OCI-LY3 (cell line): ENCODE results near the gene NSL1.

ENCODE experiments used
- H2AFZ ChIP-seq: fragments of 200-600, 300-600 bp; shearing (Covaris generic); 2 replicates; pipeline ENCODE4 v1.6.0; 2014; ENCODE audit warnings: antibody characterized with exemption, low read depth, low read length
- H3K27ac ChIP-seq: fragments of 200-600, 300-600 bp; sonication (generic); 2 replicates; pipeline ENCODE4 v1.5.1; 2014; ENCODE audit warnings: mild to moderate bottlenecking, low read length, moderate library complexity, mixed read lengths
- H3K27me3 ChIP-seq: fragments of 200-600, 300-600 bp; sonication (generic); 2 replicates; pipeline ENCODE4 v1.6.1; 2014; ENCODE audit warnings: low read depth, low read length, mixed read lengths
- H3K36me3 ChIP-seq: fragments of 200-600, 300-600 bp; sonication (generic); replicated peaks from 2 replicates; pipeline ENCODE3; 2014; ENCODE audit warnings: low read depth, low read length, mixed read lengths
- H3K4me1 ChIP-seq: fragments of 300-600, 200-600 bp; sonication (generic); 2 replicates; pipeline ENCODE4 v1.6.1; 2014; ENCODE audit warnings: low read length, mixed read lengths
- H3K4me2 ChIP-seq: fragments of 200-600, 300-600 bp; sonication (generic); 2 replicates; pipeline ENCODE4 v1.6.1; 2014; ENCODE audit warnings: low read length, mixed read lengths
- H3K4me3 ChIP-seq: fragments of 300-600, 200-600 bp; sonication (generic); 2 replicates; pipeline ENCODE4 v1.5.1; 2014; ENCODE audit warnings: antibody characterized with exemption, mild to moderate bottlenecking, low read length, moderate library complexity
- H3K79me2 ChIP-seq: fragments of 300-600, 200-600 bp; shearing (Covaris generic); 2 replicates; pipeline ENCODE4 v1.6.1; 2014; ENCODE audit warnings: mild to moderate bottlenecking, low read length, mixed read lengths
- H3K9ac ChIP-seq: fragments of 300-600, 200-600 bp; shearing (Covaris generic); 2 replicates; pipeline ENCODE4 v1.6.0; 2014; ENCODE audit warnings: mild to moderate bottlenecking, low read length, moderate library complexity
- H3K9me3 ChIP-seq: fragments of 200-600, 300-600 bp; shearing (Covaris generic); 2 replicates; pipeline ENCODE4 v1.6.1; 2014; ENCODE audit warnings: low read length, mixed read lengths; ENCODE audit not compliant: insufficient read depth
- H4K20me1 ChIP-seq: fragments of 200-600, 300-600 bp; sonication (generic); 2 replicates; pipeline ENCODE4 v1.6.1; 2016; ENCODE audit warnings: low read length, mixed read lengths; ENCODE audit not compliant: insufficient read depth
- CTCF ChIP-seq: fragments of 200-600, 300-600 bp; sonication (generic); IDR thresholded peaks from 2 replicates; pipeline ENCODE4 v1.5.1; 2014; ENCODE audit warnings: antibody characterized with exemption, low read length, low read depth
- EZH2phosphoT487 ChIP-seq: fragments of 200-600 bp; shearing (Covaris generic); IDR thresholded peaks from 2 replicates; pipeline ENCODE4 v1.6.1; 2018; ENCODE audit warnings: antibody characterized with exemption, mixed run types, low read depth

The NSL1 gene

GRCh38 chr1:212822956-212823355, 31.4 kb upstream of the NSL1 start:
- H3K4me1 ChIP-seq: peaks cover 24% of the 10 kb centered on the region
- no peak overlapping the region for H3K27ac ChIP-seq
- no peak overlapping the region for H3K4me3 ChIP-seq
- H2AFZ ChIP-seq: no peak overlapping the region
- H3K9ac ChIP-seq: no peak overlapping the region
- no peak overlapping the region for H3K4me2 ChIP-seq
- no peaks in the 10 kb centered on the region for H3K79me2 ChIP-seq
- H3K27me3 ChIP-seq: no peaks in the 10 kb centered on the region
- peaks cover 33% of the 10 kb centered on the region for H3K36me3 ChIP-seq
- H4K20me1 ChIP-seq: no peaks in the 10 kb centered on the region
- TF ChIP-seq EZH2phosphoT487 (no peak), CTCF (no peak)
- peaks cover 38% of the 10 kb centered on the region for H3K9me3 ChIP-seq

- H3K4me1 ChIP-seq: peaks cover 24% of the 10 kb centered on the region
- H3K27me3 ChIP-seq: no peaks in the 10 kb centered on the region
- 0 out of 2 replicates have a peak, but pooled peaks have one; percentile 10 for TF ChIP-seq CTCF
- TF ChIP-seq EZH2phosphoT487: no peak
- peaks cover 22% of the 10 kb centered on the region for H3K36me3 ChIP-seq
- no peaks in the 10 kb centered on the region for H4K20me1 ChIP-seq
- no peak overlapping the region for H3K27ac ChIP-seq
- H3K9me3 ChIP-seq: peaks cover 23% of the 10 kb centered on the region
- H3K9ac ChIP-seq: no peak overlapping the region
- peak overlapping the region; percentile 70 for H3K4me2 ChIP-seq
- H2AFZ ChIP-seq: no peak overlapping the region
- H3K79me2 ChIP-seq: no peaks in the 10 kb centered on the region
- no peak overlapping the region for H3K4me3 ChIP-seq
Measured at GRCh38 chr1:212820969-212821368, 29.4 kb upstream of the NSL1 start.

GRCh38 chr1:212819726-212820125, 28.1 kb upstream of the NSL1 start:
- Histone ChIP-seq H2AFZ (no peak overlapping the region), H3K9me3 (peaks cover 11% of the 10 kb centered on the region), H3K9ac (peak overlapping the region; percentile 13), H3K4me2 (peak overlapping the region; percentile 70), H3K27me3 (no peaks in the 10 kb centered on the region), H3K36me3 (peaks cover 12% of the 10 kb centered on the region), H4K20me1 (no peaks in the 10 kb centered on the region), H3K27ac (peak overlapping the region; percentile 46), H3K4me1 (peaks cover 26% of the 10 kb centered on the region), H3K79me2 (no peaks in the 10 kb centered on the region), H3K4me3 (peak overlapping the region; percentile 42)
- TF ChIP-seq CTCF (no peak), EZH2phosphoT487 (no peak)

GRCh38 chr1:212816567-212817278, 25.1 kb upstream of the NSL1 start:
- H3K27me3 ChIP-seq: no peaks in the 10 kb centered on the region
- no peaks in the 10 kb centered on the region for H3K79me2 ChIP-seq
- TF ChIP-seq EZH2phosphoT487: no peak
- no peak for TF ChIP-seq CTCF
- no peak overlapping the region for H3K4me2 ChIP-seq
- no peak overlapping the region for H3K27ac ChIP-seq
- H3K36me3 ChIP-seq: peaks cover 4% of the 10 kb centered on the region
- no peaks in the 10 kb centered on the region for H3K9me3 ChIP-seq
- H4K20me1 ChIP-seq: no peaks in the 10 kb centered on the region
- peaks cover 28% of the 10 kb centered on the region for H3K4me1 ChIP-seq
- no peak overlapping the region for H3K9ac ChIP-seq
- no peak overlapping the region for H2AFZ ChIP-seq
- H3K4me3 ChIP-seq: no peak overlapping the region
